ENCODE data around the gene PRR14. TPM values are rescaled to one million over a fixed set of nuclear protein-coding genes. Genes with fewer than 3 reads are reported as not detected.

PRR14 gene
- total and polyA plus RNA-seq, 2 of the 4 experiments (the other 2 are of a cell fraction), result 1.4 to 11.9 TPM

DNA sequence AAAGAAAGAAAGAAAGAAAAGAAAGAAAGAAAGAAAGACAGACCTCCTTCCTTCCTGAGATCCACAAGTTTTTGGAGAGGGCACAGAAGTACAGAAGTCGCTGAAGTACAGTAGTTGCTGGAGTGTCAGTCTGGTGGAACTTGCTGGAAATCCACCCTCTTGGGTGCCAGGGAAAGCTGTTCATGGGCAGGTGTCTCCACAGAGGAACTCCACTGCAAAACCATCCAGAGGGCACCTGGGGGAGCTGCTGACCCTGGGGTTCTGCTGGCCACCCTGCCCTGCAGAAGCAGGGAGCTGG, 3.5 kb upstream of the PRR14 start:
- H3K4me1 ChIP-seq (ENCODE audit: control insufficient read depth, insufficient read depth, low read length), result peaks cover 6% of the 10 kb centered on the region; the same call in 1 of the 2 replicates
- H2AK5ac ChIP-seq (ENCODE audit: low read depth, low read length), result no peak overlapping the region
- in situ Hi-C loops (cut with MboI; ENCODE audit: low sequenced_read_pairs), result no loop called here
- H3K4me2 ChIP-seq (ENCODE audit: low read depth, low read length), result no peak overlapping the region
- no peak overlapping the region for H2BK20ac ChIP-seq (ENCODE audit: low read depth, low read length)
- no peak overlapping the region for H2BK120ac ChIP-seq (ENCODE audit: low read depth, low read length)
- POLR2A ChIA-PET (ENCODE audit: unreplicated experiment), result no interaction called here
- no peak overlapping the region for H3K9ac ChIP-seq (ENCODE audit: low read depth, low read length)
- no peak overlapping the region for H3K27ac ChIP-seq (ENCODE audit: insufficient read depth, low read length)
- no TSS peak for BruUV-seq (replicated peaks)
- CTCF ChIA-PET, result no interaction called here
- intact Hi-C loops (cut with micrococcal nuclease), result no loop called here
- H3K36me3 ChIP-seq (ENCODE audit: control insufficient read depth, insufficient read depth, low read length), result no peaks in the 10 kb centered on the region
- no peak overlapping the region for H3K23ac ChIP-seq (ENCODE audit: low read depth, low read length)
- H4K5ac ChIP-seq (ENCODE audit: low read depth, low read length), result no peak overlapping the region
- H2AK9ac ChIP-seq (replicated peaks; ENCODE audit: low read depth, low read length, poor library complexity), result no peak overlapping the region
- TF ChIP-seq FOS (IDR thresholded peaks at IDR 0.05; ENCODE audit: low read depth, low read length), result no peak
- no peak for TF ChIP-seq CEBPB (IDR thresholded peaks at IDR 0.05; ENCODE audit: low read depth, low read length)
- no peak for TF ChIP-seq RAD21 (IDR thresholded peaks at IDR 0.05; ENCODE audit: low read length)
- TF ChIP-seq CTCF (conservative IDR thresholded peaks at IDR 0.05; ENCODE audit: low read depth, low read length), result no peak
- TF ChIP-seq, protein P1, sequence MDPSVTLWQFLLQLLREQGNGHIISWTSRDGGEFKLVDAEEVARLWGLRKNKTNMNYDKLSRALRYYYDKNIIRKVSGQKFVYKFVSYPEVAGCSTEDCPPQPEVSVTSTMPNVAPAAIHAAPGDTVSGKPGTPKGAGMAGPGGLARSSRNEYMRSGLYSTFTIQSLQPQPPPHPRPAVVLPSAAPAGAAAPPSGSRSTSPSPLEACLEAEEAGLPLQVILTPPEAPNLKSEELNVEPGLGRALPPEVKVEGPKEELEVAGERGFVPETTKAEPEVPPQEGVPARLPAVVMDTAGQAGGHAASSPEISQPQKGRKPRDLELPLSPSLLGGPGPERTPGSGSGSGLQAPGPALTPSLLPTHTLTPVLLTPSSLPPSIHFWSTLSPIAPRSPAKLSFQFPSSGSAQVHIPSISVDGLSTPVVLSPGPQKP (IDR thresholded peaks at IDR 0.05; ENCODE audit: borderline replicate concordance, low read depth, low read length), result no peak
- no peak for TF ChIP-seq MAZ (IDR thresholded peaks at IDR 0.05; ENCODE audit: borderline replicate concordance, low read depth, low read length)
- TF ChIP-seq MAFK (IDR thresholded peaks at IDR 0.05; ENCODE audit: low read depth, low read length), result no peak
- no peak for TF ChIP-seq RCOR1 (IDR thresholded peaks at IDR 0.05; ENCODE audit: insufficient replicate concordance, low read length)
- no peak for TF ChIP-seq BHLHE40 (IDR thresholded peaks at IDR 0.05; ENCODE audit: low read depth, low read length)
- no peak for TF ChIP-seq NFE2L2 (IDR thresholded peaks at IDR 0.05; ENCODE audit: low read depth, low read length)
- TF ChIP-seq RFX5 (IDR thresholded peaks at IDR 0.05; ENCODE audit: low read depth, low read length), result no peak
- no peak for TF ChIP-seq CHD1 (IDR thresholded peaks at IDR 0.05; ENCODE audit: low read depth, low read length)
- ATAC-seq (ENCODE audit: low read depth) (no peak), DNase-seq (no peak)
- no peak overlapping the region for H3K4ac ChIP-seq (ENCODE audit: low read depth, low read length)
- no peaks in the 10 kb centered on the region for H3K9me3 ChIP-seq (ENCODE audit: control insufficient read depth, insufficient read depth, low read length)
- no peak overlapping the region for H4K91ac ChIP-seq (ENCODE audit: insufficient read depth, low read depth, low read length)
- H3K4me3 ChIP-seq (ENCODE audit: insufficient read depth, low read depth, low read length), result no peak overlapping the region
- no CpG with 5 or more reads among the region's 1 CpG for WGBS, 2 experiments (ENCODE audit: extremely low coverage in 2 of 2, insufficient read length in 1 of 2)
- H4K8ac ChIP-seq (ENCODE audit: low read depth in 2 of 2, low read length in 2 of 2), result no peak overlapping the region
- H3K27me3 ChIP-seq (ENCODE audit: control insufficient read depth, insufficient read depth, low read length), result no peaks in the 10 kb centered on the region
- dilution Hi-C loops (cut with HindIII; ENCODE audit: low sequenced_read_pairs, unreplicated experiment), result no loop called here
- no peak overlapping the region for H2AFZ ChIP-seq (replicated peaks; ENCODE audit: low read length, poor library complexity)
- H3K79me1 ChIP-seq (ENCODE audit: low read depth in 1 of 2, low read length in 2 of 2), result peaks cover 8 to 10% of the 10 kb centered on the region in 2 experiments
- no peak overlapping the region for H3K14ac ChIP-seq (replicated peaks; ENCODE audit: low read depth, low read length)
- H2BK5ac ChIP-seq (ENCODE audit: low read depth, low read length, poor library complexity, severe bottlenecking), result no peak overlapping the region
- peaks cover 3% of the 10 kb centered on the region; the same call in 1 of the 2 replicates for H3K9me1 ChIP-seq (ENCODE audit: insufficient read depth, low read length)
- H4K20me1 ChIP-seq (ENCODE audit: insufficient read depth, low read length), result no peaks in the 10 kb centered on the region
- H3K56ac ChIP-seq (ENCODE audit: extremely low read depth, insufficient read depth, low read length), result no peak overlapping the region
- no peak overlapping the region for H2BK15ac ChIP-seq (ENCODE audit: low read depth, low read length)
- H3K18ac ChIP-seq (ENCODE audit: low read depth, low read length), result no peak overlapping the region
